MCF 10A (cell line): Measurements from ENCODE around the gene PRKG1. TPM values are rescaled to one million over a fixed set of nuclear protein-coding genes. Genes with fewer than 3 reads are reported as not detected.

Experiments used
- BruUV-seq: library from RNA; stranded (reverse); fragments of 400-500 nt; replicated peaks from 2 replicates; lab custom pipeline; 2021; lab: Mats Ljungman, UMichigan
- CTCF ChIA-PET: fragments of 300-600 bp; sonication (Branson Sonifier 250); formaldehyde crosslinking; extraction: SDS; loops from one replicate; lab custom pipeline; 2021; ENCODE audit warnings: antibody characterized with exemption, inconsistent platforms; lab: Yijun Ruan, JAX
- POLR2A ChIA-PET: fragments of 300-600, 350-650 bp; sonication (Branson Sonifier 250); formaldehyde crosslinking; extraction: SDS; loops from one replicate; lab custom pipeline; 2020; ENCODE audit warnings: antibody characterized with exemption, inconsistent platforms; lab: Yijun Ruan, JAX
- DNase-seq: peaks from one replicate; pipeline ENCODE4 v3.0.0-alpha.2; 2018; ENCODE audit not compliant: unreplicated experiment
- H3K27ac Mint-ChIP-seq: one replicate; pipeline ENCODE4 v1.8.0; 2022; ENCODE audit warnings: mild to moderate bottlenecking, low read depth, mixed read lengths; ENCODE audit not compliant: unreplicated experiment
- H3K27me3 Mint-ChIP-seq: one replicate; pipeline ENCODE4 v1.8.0; 2022; ENCODE audit warnings: mixed read lengths; ENCODE audit not compliant: insufficient read depth, unreplicated experiment
- H3K36me3 Mint-ChIP-seq: one replicate; pipeline ENCODE4 v1.8.0; 2022; ENCODE audit warnings: mild to moderate bottlenecking, moderate library complexity, mixed read lengths; ENCODE audit not compliant: insufficient read depth, unreplicated experiment
- H3K4me1 Mint-ChIP-seq: one replicate; pipeline ENCODE4 v1.8.0; 2022; ENCODE audit warnings: mixed read lengths; ENCODE audit not compliant: insufficient read depth, unreplicated experiment
- H3K4me3 Mint-ChIP-seq: one replicate; pipeline ENCODE4 v1.8.0; 2022; ENCODE audit warnings: mild to moderate bottlenecking, moderate library complexity, mixed read lengths; ENCODE audit not compliant: unreplicated experiment
- H3K9me3 Mint-ChIP-seq: one replicate; pipeline ENCODE4 v1.8.0; 2022; ENCODE audit warnings: mixed read lengths; ENCODE audit not compliant: unreplicated experiment
- CTCF ChIP-seq: fragments of 200-600 bp; IDR thresholded peaks from one replicate; pipeline ENCODE4 v1.8.0; 2022; ENCODE audit warnings: antibody characterized with exemption, mild to moderate bottlenecking; ENCODE audit not compliant: unreplicated experiment
- intact Hi-C: fragments of 100-400 bp; cut with micrococcal nuclease; formaldehyde crosslinking; loops from 2 replicates; pipeline ENCODE4 v1.14.1; 2022
- total RNA-seq: library from RNA; stranded (reverse); gene quantifications from 2 replicates; pipeline ENCODE4 v1.2.3, GENCODE V29; 2022

PRKG1 gene
- total RNA-seq, 1 experiment from 2014 or later: 0.09 TPM

- Mint-ChIP-seq H3K4me1 (no peaks in the 10 kb centered on the region), H3K9me3 (peaks cover 4% of the 10 kb centered on the region)
- intact Hi-C loops: no loop called here
Measured at GRCh38 chr10:51666456-51666855, 592.2 kb downstream of the PRKG1 start.

GRCh38 chr10:51667678-51668335 is 593.5 kb downstream of the PRKG1 start:
- BruUV-seq: no TSS peak
- no peak for TF ChIP-seq CTCF
- Mint-ChIP-seq H3K4me3 (no peak overlapping the region), H3K9me3 (peaks cover 15% of the 10 kb centered on the region), H3K27me3 (peaks cover 18% of the 10 kb centered on the region), H3K36me3 (no peaks in the 10 kb centered on the region), H3K4me1 (no peaks in the 10 kb centered on the region), H3K27ac (no peak overlapping the region)
- intact Hi-C loops: no loop called here
- ChIA-PET POLR2A (no interaction called here), CTCF (interaction anchor here (0.6 to 1.5 kb wide), 3 partner anchors 18 to 1217 kb away, joined by 3 to 4 read pairs (median 4); no protein-coding TSS in a partner anchor)
- DNase-seq: no peak

More at GRCh38 chr10:51666456-51666855, 592.2 kb downstream of the PRKG1 start:
- ChIA-PET CTCF (interaction anchor here (0.6 to 0.9 kb wide), 3 partner anchors 17 to 602 kb away, joined by 3 to 4 read pairs (median 3); no protein-coding TSS in a partner anchor), POLR2A (no interaction called here)
- no TSS peak for BruUV-seq
- H3K27ac Mint-ChIP-seq: no peak overlapping the region
- TF ChIP-seq CTCF: no peak
- peaks cover 24% of the 10 kb centered on the region for H3K27me3 Mint-ChIP-seq
- no peaks in the 10 kb centered on the region for H3K36me3 Mint-ChIP-seq
- H3K4me3 Mint-ChIP-seq: no peak overlapping the region
- DNase-seq: no peak

- Mint-ChIP-seq H3K27ac (no peak overlapping the region), H3K36me3 (no peaks in the 10 kb centered on the region), H3K4me1 (no peaks in the 10 kb centered on the region), H3K4me3 (no peak overlapping the region), H3K27me3 (peaks cover 18% of the 10 kb centered on the region), H3K9me3 (peaks cover 15% of the 10 kb centered on the region)
- TF ChIP-seq CTCF: no peak
- BruUV-seq: no TSS peak
- ChIA-PET CTCF (interaction anchor here (0.9 to 1.5 kb wide), 2 partner anchors 17 to 266 kb away, joined by 3 to 4 read pairs; no protein-coding TSS in a partner anchor), POLR2A (no interaction called here)
- no peak for DNase-seq
- intact Hi-C loops: no loop called here
Measured at GRCh38 chr10:51668336-51668689, 594.0 kb downstream of the PRKG1 start.

- Mint-ChIP-seq H3K27me3 (peaks cover 22% of the 10 kb centered on the region), H3K4me3 (no peak overlapping the region), H3K9me3 (peaks cover 15% of the 10 kb centered on the region), H3K27ac (no peak overlapping the region), H3K36me3 (no peaks in the 10 kb centered on the region), H3K4me1 (no peaks in the 10 kb centered on the region)
- ChIA-PET POLR2A (no interaction called here), CTCF (interaction anchor here (0.6 to 1.5 kb wide), 4 partner anchors 16 to 548 kb away, joined by 3 to 4 read pairs (median 3); no protein-coding TSS in a partner anchor)
- TF ChIP-seq CTCF: no peak
- no TSS peak for BruUV-seq
- DNase-seq: no peak
- intact Hi-C loops: no loop called here
Measured at GRCh38 chr10:51669041-51669440, 594.8 kb downstream of the PRKG1 start.
